Measurements from ENCODE around the gene CA5A. TPM values are rescaled to one million over a fixed set of nuclear protein-coding genes. Genes with fewer than 3 reads are reported as not detected.

CA5A gene
- total and polyA plus RNA-seq, 2 of the 13 experiments (the other 11 are each of a cell fraction or from before 2014, with no cell fraction given) = 66.8 to 106 TPM

Small RNA genes within 50 kb of the gene (small RNA-seq; reads per million reads assigned to genes)
- gene AC127455.1 (ENCODE audit: insufficient read depth in 2 of 3, insufficient read length in 3 of 3, low read depth in 2 of 3, low replicate concordance in 1 of 3) = 0 reads per million in 3 experiments

Other genes starting within 250 kb of the CA5A start
- 26.7 and 31.8 TPM in 2 replicates for gene KLHDC4, start 170.5 kb downstream of the CA5A start, total RNA-seq (2016; rRNA removed; fragmentation: Illumina TruSeq; extraction: Trizol)
- 18.7 and 22.7 TPM in 2 replicates for gene KLHDC4, start 170.5 kb downstream of the CA5A start, polyA plus RNA-seq (2011; rRNA removed)
- 84.4 and 155 TPM in 2 replicates for gene SLC7A5, start 67.0 kb downstream of the CA5A start, total RNA-seq (2016; rRNA removed; fragmentation: Illumina TruSeq; extraction: Trizol)
- gene SLC7A5, start 67.0 kb downstream of the CA5A start, polyA plus RNA-seq (2011; rRNA removed) = 79.6 and 84.0 TPM in 2 replicates
- 13.0 and 20.2 TPM in 2 replicates for gene BANP, start 14.9 kb upstream of the CA5A start, total RNA-seq (2016; rRNA removed; fragmentation: Illumina TruSeq; extraction: Trizol)
- gene BANP, start 14.9 kb upstream of the CA5A start, polyA plus RNA-seq (2011; rRNA removed) = 23.8 and 24.6 TPM in 2 replicates